ENCODE data around the gene PCSK6. TPM values are rescaled to one million over a fixed set of nuclear protein-coding genes. Genes with fewer than 3 reads are reported as not detected.

Gene PCSK6
- total and polyA plus RNA-seq, 7 donors, result 2.9 to 10.3 (median 6.4) TPM

DNA sequence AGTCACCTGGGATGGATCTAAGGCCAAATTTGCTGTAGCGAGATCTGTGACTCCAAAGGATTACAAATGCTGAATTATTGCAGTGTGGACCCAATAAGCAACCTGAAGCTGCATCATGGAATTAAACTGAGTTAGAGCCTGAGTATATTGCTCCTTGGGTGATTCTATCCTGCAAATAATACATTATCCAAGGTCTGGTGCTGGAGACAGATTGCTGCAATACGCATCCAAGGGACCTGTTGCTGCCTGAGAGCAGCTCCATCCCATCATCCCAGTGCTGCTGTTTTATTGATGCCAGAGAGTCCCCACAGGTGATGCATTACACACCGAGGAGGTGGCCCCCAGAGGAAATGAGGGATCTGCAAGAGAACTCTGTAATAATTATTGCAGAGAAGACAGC, 31.6 kb upstream of the PCSK6 start:
- TF ChIP-seq EP300 (IDR thresholded peaks at IDR 0.05) (no peak), POLR2AphosphoS5 (IDR thresholded peaks at IDR 0.05) (no peak), POLR2A (IDR thresholded peaks at IDR 0.05) (no peak)
- TF ChIP-seq, protein P1, sequence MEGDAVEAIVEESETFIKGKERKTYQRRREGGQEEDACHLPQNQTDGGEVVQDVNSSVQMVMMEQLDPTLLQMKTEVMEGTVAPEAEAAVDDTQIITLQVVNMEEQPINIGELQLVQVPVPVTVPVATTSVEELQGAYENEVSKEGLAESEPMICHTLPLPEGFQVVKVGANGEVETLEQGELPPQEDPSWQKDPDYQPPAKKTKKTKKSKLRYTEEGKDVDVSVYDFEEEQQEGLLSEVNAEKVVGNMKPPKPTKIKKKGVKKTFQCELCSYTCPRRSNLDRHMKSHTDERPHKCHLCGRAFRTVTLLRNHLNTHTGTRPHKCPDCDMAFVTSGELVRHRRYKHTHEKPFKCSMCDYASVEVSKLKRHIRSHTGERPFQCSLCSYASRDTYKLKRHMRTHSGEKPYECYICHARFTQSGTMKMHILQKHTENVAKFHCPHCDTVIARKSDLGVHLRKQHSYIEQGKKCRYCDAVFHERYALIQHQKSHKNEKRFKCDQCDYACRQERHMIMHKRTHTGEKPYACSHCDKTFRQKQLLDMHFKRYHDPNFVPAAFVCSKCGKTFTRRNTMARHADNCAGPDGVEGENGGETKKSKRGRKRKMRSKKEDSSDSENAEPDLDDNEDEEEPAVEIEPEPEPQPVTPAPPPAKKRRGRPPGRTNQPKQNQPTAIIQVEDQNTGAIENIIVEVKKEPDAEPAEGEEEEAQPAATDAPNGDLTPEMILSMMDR (IDR thresholded peaks at IDR 0.05), result no peak
- no peaks in the 10 kb centered on the region for H3K4me1 ChIP-seq
- no peaks in the 10 kb centered on the region for H3K36me3 ChIP-seq
- no peak overlapping the region for H3K4me3 ChIP-seq
- no peak overlapping the region for H3K27ac ChIP-seq
- H3K27me3 ChIP-seq, result no peaks in the 10 kb centered on the region
- no peak for DNase-seq
- peaks cover 4 to 19% (median 9%) of the 10 kb centered on the region in 4 donors for H3K9me3 ChIP-seq
- intact Hi-C loops (cut with DNase I), result no loop called here
- 19 to 52% methylated on average over 3 of the region's 3 CpGs for WGBS, 2 donors

DNA sequence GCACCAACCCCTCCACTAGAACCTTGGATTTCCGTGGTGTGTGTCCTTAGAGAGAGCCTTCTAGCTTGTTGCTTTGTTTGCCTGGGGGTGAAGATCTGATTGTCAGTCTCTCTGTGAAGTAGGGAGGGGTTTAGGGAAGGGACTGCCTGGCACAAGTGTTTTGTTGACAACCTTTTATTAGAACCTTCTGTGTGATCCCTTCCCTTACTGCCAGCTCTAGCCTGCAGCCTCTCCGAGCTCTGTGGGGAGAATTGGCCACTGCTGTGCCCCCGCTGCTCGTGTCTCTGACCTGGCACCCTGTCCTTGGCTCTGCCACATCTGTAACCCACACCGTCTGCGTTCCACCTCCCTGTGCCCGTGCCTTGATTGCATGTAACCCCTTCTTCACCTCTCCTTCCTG, 30.9 kb upstream of the PCSK6 start:
- intact Hi-C loops (cut with DNase I), result no loop called here
- no peaks in the 10 kb centered on the region for H3K36me3 ChIP-seq
- WGBS, 2 donors, result 78 to 81% methylated on average over 7 of the region's 7 CpGs
- no peaks in the 10 kb centered on the region for H3K27me3 ChIP-seq
- H3K27ac ChIP-seq, result no peak overlapping the region
- no peak overlapping the region for H3K4me3 ChIP-seq
- no peak for DNase-seq
- no peaks in the 10 kb centered on the region for H3K4me1 ChIP-seq
- TF ChIP-seq, protein P1 (IDR thresholded peaks at IDR 0.05), result no peak
- TF ChIP-seq EP300 (IDR thresholded peaks at IDR 0.05) (no peak), POLR2AphosphoS5 (IDR thresholded peaks at IDR 0.05) (no peak), POLR2A (IDR thresholded peaks at IDR 0.05) (no peak)
- peaks cover 4 to 19% (median 9%) of the 10 kb centered on the region in 4 donors for H3K9me3 ChIP-seq

DNA sequence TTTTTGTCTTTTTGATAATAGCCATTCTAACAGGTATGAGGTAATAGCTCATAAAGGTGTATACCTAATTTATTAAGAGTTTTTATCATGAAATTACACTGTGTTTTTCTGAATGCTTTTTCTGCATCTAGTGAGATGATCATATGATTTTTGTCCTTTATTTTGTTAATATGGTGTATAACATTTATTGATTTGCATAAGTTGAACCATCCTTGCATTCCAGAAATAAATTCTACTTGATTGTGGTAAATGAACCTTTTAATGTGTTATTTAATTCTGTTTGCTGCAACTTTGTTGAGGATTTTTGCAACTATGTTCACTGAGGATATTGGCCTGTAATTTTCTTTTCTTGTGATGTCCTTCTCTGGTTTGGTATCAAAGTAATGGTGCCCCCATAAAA, 28.0 kb upstream of the PCSK6 start:
- TF ChIP-seq POLR2AphosphoS5 (IDR thresholded peaks at IDR 0.05) (no peak), POLR2A (IDR thresholded peaks at IDR 0.05) (no peak), EP300 (IDR thresholded peaks at IDR 0.05) (no peak)
- TF ChIP-seq, protein P1 (IDR thresholded peaks at IDR 0.05), result no peak
- DNase-seq, result no peak
- no peaks in the 10 kb centered on the region for H3K36me3 ChIP-seq
- H3K9me3 ChIP-seq, result peaks cover 4 to 19% (median 9%) of the 10 kb centered on the region in 4 donors
- no peak overlapping the region for H3K4me3 ChIP-seq
- no peaks in the 10 kb centered on the region for H3K27me3 ChIP-seq
- H3K4me1 ChIP-seq, result no peaks in the 10 kb centered on the region
- no peak overlapping the region for H3K27ac ChIP-seq
- intact Hi-C loops (cut with DNase I), result no loop called here

DNA sequence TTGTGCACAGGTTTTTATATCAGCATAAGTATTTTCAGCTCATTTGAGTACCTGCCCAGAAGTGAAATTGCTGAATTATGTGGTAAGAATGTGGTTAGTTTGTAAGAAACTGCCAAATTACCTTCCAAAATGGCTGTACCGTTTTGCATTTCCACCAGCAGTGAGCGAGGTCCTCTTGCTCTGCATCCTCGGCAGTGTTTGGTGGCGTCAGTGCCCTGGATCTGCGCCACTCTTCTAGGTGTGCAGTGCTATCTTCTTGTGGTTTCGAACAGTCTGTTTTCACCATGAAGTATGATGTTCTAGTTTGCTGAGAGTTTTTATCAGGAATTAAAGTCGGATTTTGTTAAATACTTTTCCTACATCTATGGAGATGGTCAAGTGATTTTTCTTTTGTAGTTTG, 24.8 kb upstream of the PCSK6 start:
- Histone ChIP-seq H3K4me1 (no peaks in the 10 kb centered on the region), H3K9me3 (peaks cover 4 to 19% (median 9%) of the 10 kb centered on the region in 4 donors), H3K27ac (no peak overlapping the region), H3K4me3 (no peak overlapping the region), H3K36me3 (no peaks in the 10 kb centered on the region), H3K27me3 (no peaks in the 10 kb centered on the region)
- WGBS, 2 donors, result 95% methylated on average over 7 of the region's 7 CpGs
- TF ChIP-seq POLR2AphosphoS5 (IDR thresholded peaks at IDR 0.05), result no peak
- TF ChIP-seq POLR2A (IDR thresholded peaks at IDR 0.05), result no peak
- TF ChIP-seq EP300 (IDR thresholded peaks at IDR 0.05), result no peak
- TF ChIP-seq, protein P1 (IDR thresholded peaks at IDR 0.05), result no peak
- no peak for DNase-seq
- intact Hi-C loops (cut with DNase I), result no loop called here

DNA sequence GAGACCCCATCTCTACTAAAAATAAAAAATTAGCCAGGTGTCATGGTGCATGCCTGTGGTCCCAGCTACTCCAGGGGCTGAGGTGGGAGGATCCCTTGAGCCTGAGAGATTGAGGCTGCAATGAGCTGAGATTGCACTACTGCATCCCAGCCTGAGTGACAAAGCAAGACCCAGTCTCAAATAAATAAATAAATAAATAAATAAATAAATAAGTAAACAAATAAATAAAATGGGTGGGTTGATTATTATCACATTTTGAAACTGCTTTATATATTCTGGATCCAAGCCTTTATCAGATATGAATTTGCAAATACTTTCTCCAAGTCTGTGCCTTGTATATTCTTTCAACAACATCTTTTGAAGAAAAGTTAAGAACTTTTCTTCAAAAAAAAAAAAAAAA, 22.2 kb upstream of the PCSK6 start:
- TF ChIP-seq, protein P1 (IDR thresholded peaks at IDR 0.05), result no peak
- TF ChIP-seq EP300 (IDR thresholded peaks at IDR 0.05) (no peak), POLR2AphosphoS5 (IDR thresholded peaks at IDR 0.05) (no peak), POLR2A (IDR thresholded peaks at IDR 0.05) (no peak)
- peaks cover 0 to 6% (median 3%) of the 10 kb centered on the region in 4 donors for H3K9me3 ChIP-seq
- no peak overlapping the region for H3K4me3 ChIP-seq
- no peak overlapping the region for H3K27ac ChIP-seq
- H3K36me3 ChIP-seq, result no peaks in the 10 kb centered on the region
- no peaks in the 10 kb centered on the region for H3K27me3 ChIP-seq
- H3K4me1 ChIP-seq, result no peaks in the 10 kb centered on the region
- intact Hi-C loops (cut with DNase I), result no loop called here
- no peak for DNase-seq

Data from sigmoid colon (tissue), 7 donors.